Smooth muscle cell (in vitro differentiated cells): ENCODE data around the gene CDH23. TPM values are rescaled to one million over a fixed set of nuclear protein-coding genes. Genes with fewer than 3 reads are reported as not detected.

Experiments used
- DNase-seq: peaks from one replicate; lab custom pipeline; 2025; ENCODE audit not compliant: unreplicated experiment; lab: John Stamatoyannopoulos, UW
- H2AFZ ChIP-seq: fragments of 200-600 bp; sonication (generic); 2 replicates; pipeline ENCODE4 v1.6.0; 2016; ENCODE audit warnings: antibody characterized with exemption, low read depth, mild to moderate bottlenecking
- H3F3A ChIP-seq: fragments of 200-600 bp; sonication (generic); 2 replicates; pipeline ENCODE4 v1.6.0; 2017; ENCODE audit warnings: antibody characterized with exemption, low read depth
- H3K27ac ChIP-seq: fragments of 200-600 bp; sonication (generic); 2 replicates; pipeline ENCODE4 v1.5.1; 2016; ENCODE audit warnings: low read depth, mild to moderate bottlenecking
- H3K27me3 ChIP-seq: fragments of 200-600 bp; sonication (generic); 2 replicates; pipeline ENCODE4 v1.6.1; 2016; ENCODE audit warnings: low read depth, mild to moderate bottlenecking
- H3K36me3 ChIP-seq: fragments of 200-600 bp; sonication (generic); 2 replicates; pipeline ENCODE4 v1.5.1; 2016; ENCODE audit warnings: low read depth
- H3K4me1 ChIP-seq: fragments of 200-600 bp; sonication (generic); 2 replicates; pipeline ENCODE4 v1.5.1; 2016; ENCODE audit warnings: low read depth
- H3K4me2 ChIP-seq: fragments of 200-600 bp; sonication (generic); 2 replicates; pipeline ENCODE4 v1.6.0; 2016; ENCODE audit warnings: mild to moderate bottlenecking
- H3K4me3 ChIP-seq: fragments of 200-600 bp; sonication (generic); 2 replicates; pipeline ENCODE4 v1.5.1; 2016; ENCODE audit warnings: mild to moderate bottlenecking
- H3K79me2 ChIP-seq: fragments of 200-600 bp; sonication (generic); 2 replicates; pipeline ENCODE4 v1.6.0; 2016; ENCODE audit warnings: low read depth, mild to moderate bottlenecking
- H3K9ac ChIP-seq: fragments of 200-600 bp; sonication (generic); 2 replicates; pipeline ENCODE4 v1.6.0; 2016; ENCODE audit warnings: low read depth
- H3K9me3 ChIP-seq: fragments of 200-600 bp; sonication (generic); replicated peaks from 2 replicates; pipeline ENCODE4 v1.5.1; 2016; ENCODE audit warnings: low read depth
- H4K20me1 ChIP-seq: fragments of 200-600 bp; sonication (generic); 2 replicates; pipeline ENCODE4 v1.6.0; 2016; ENCODE audit warnings: low read depth
- CTCF ChIP-seq: fragments of 200-600 bp; sonication (generic); IDR thresholded peaks from 2 replicates; pipeline ENCODE4 v1.5.1; 2017; ENCODE audit warnings: borderline replicate concordance, mild to moderate bottlenecking, antibody characterized with exemption; ENCODE audit not compliant: insufficient read depth, poor library complexity, severe bottlenecking
- WGBS: methylation state at CpG from one replicate; pipeline ENCODE4 v1.1.7; 2016; ENCODE audit warnings: low lambda C conversion rate; 5-methylcytosine and 5-hydroxymethylcytosine counted together
- polyA plus RNA-seq: library from polyadenylated mRNA; unstranded; fragments of >200 nt; fragmentation: Nextera tagmentation; extraction: Ambion mirVana; gene quantifications from 2 replicates; pipeline ENCODE4 v1.2.1, GENCODE V29; 2016
- total RNA-seq: library from RNA; depleted of rRNA; stranded (reverse); fragments of >200 nt; gene quantifications from 2 replicates; pipeline ENCODE4 v1.2.3, GENCODE V29; 2014

CDH23 gene
- total and polyA plus RNA-seq, 2 experiments from 2014 or later, result 0.99 to 2.5 TPM

DNA sequence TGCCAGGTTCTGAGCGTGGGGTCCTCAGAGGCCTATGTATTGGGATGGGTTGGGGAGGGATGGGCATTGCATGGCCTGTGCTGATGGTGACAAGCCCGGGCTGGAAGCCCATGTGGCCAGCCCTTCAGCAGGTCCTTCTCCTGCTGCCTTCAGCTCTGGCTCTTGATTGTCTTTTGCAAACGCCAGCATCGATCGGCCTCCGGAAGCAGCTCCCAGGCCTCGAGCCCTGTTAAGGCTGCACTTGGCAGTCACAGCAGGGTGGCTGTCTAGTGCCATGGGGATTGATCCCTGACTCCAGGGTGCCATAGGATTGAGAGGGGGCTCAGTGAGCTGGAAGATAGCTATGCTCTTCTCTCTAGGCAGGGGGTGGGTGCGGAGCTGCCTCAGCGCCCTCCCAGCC is 51.4 kb downstream of the CDH23 start:
- Histone ChIP-seq H3K4me3 (no peak overlapping the region), H3F3A (no peaks in the 10 kb centered on the region), H3K27me3 (peaks cover 6% of the 10 kb centered on the region), H3K9ac (no peak overlapping the region), H3K9me3 (no peaks in the 10 kb centered on the region), H3K4me2 (no peak overlapping the region), H4K20me1 (no peaks in the 10 kb centered on the region), H3K27ac (no peak overlapping the region), H3K36me3 (no peaks in the 10 kb centered on the region), H3K79me2 (no peaks in the 10 kb centered on the region), H2AFZ (no peak overlapping the region), H3K4me1 (no peaks in the 10 kb centered on the region)
- TF ChIP-seq CTCF, result no peak
- WGBS, result 86% methylated on average over 9 of the region's 9 CpGs
- DNase-seq, result no peak

- 91% methylated on average over 5 of the region's 5 CpGs for WGBS
- no peak overlapping the region for H3K27ac ChIP-seq
- H3K4me1 ChIP-seq, result no peaks in the 10 kb centered on the region
- H4K20me1 ChIP-seq, result no peaks in the 10 kb centered on the region
- no peak for TF ChIP-seq CTCF
- H3K36me3 ChIP-seq, result no peaks in the 10 kb centered on the region
- H3K9me3 ChIP-seq, result no peaks in the 10 kb centered on the region
- no peaks in the 10 kb centered on the region for H3K79me2 ChIP-seq
- no peak overlapping the region for H2AFZ ChIP-seq
- no peak overlapping the region for H3K4me2 ChIP-seq
- peaks cover 12% of the 10 kb centered on the region for H3K27me3 ChIP-seq
- H3F3A ChIP-seq, result no peaks in the 10 kb centered on the region
- no peak for DNase-seq
- H3K4me3 ChIP-seq, result no peak overlapping the region
- H3K9ac ChIP-seq, result no peak overlapping the region
Observed at GRCh38 chr10:71449026-71449425, 52.3 kb downstream of the CDH23 start.

DNA sequence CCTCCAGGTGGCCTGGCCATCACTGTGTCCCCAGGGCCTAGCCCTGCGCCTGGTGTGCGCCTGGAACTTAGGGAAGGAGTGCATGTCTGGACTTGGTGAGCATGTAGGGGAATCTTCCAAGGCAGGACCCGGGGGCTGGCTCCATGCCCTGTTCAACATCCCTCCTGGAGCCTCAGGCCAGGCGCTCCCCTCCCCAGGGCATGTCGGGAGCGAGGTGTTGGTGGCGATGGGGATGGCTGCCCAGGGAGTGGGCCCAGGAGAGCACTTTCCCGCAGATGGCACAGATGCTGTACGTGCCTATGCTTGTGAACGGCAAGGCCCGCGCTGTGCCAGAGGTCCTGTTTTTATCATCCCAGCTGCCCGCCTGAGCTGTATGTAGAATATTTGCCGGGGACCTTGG is 55.0 kb downstream of the CDH23 start:
- Histone ChIP-seq H3K36me3 (no peaks in the 10 kb centered on the region), H3K27me3 (peaks cover 32% of the 10 kb centered on the region), H3F3A (no peaks in the 10 kb centered on the region), H3K9ac (no peak overlapping the region), H3K4me1 (no peaks in the 10 kb centered on the region), H4K20me1 (no peaks in the 10 kb centered on the region), H3K79me2 (no peaks in the 10 kb centered on the region), H3K27ac (no peak overlapping the region), H2AFZ (no peak overlapping the region), H3K4me3 (no peak overlapping the region), H3K4me2 (no peak overlapping the region), H3K9me3 (no peaks in the 10 kb centered on the region)
- no peak for DNase-seq
- 96% methylated on average over 14 of the region's 14 CpGs for WGBS
- TF ChIP-seq CTCF, result no peak

GRCh38 chr10:71453186-71453585 is 56.5 kb downstream of the CDH23 start:
- no peak overlapping the region for H3K27ac ChIP-seq
- H2AFZ ChIP-seq, result no peak overlapping the region
- H3K4me2 ChIP-seq, result no peak overlapping the region
- H3K9me3 ChIP-seq, result no peaks in the 10 kb centered on the region
- H3K36me3 ChIP-seq, result no peaks in the 10 kb centered on the region
- H3K4me1 ChIP-seq, result no peaks in the 10 kb centered on the region
- H3K79me2 ChIP-seq, result no peaks in the 10 kb centered on the region
- no peak overlapping the region for H3K4me3 ChIP-seq
- H3F3A ChIP-seq, result no peaks in the 10 kb centered on the region
- no peak overlapping the region for H3K9ac ChIP-seq
- 87% methylated on average over 12 of the region's 12 CpGs for WGBS
- no peaks in the 10 kb centered on the region for H4K20me1 ChIP-seq
- DNase-seq, result no peak
- no peak for TF ChIP-seq CTCF
- H3K27me3 ChIP-seq, result peaks cover 45% of the 10 kb centered on the region
